22Rv1 (cell line): ENCODE data around the gene MAML1.

Experiments used
- CTCF ChIP-seq: fragments of 450-650 bp; IDR thresholded peaks from 2 replicates; pipeline ENCODE4 v1.5.1; 2017; ENCODE audit warnings: mild to moderate bottlenecking
- ZFX ChIP-seq: fragments of 450-650 bp; IDR thresholded peaks from 2 replicates; pipeline ENCODE4 v1.6.1; 2017; ENCODE audit warnings: antibody characterized with exemption, borderline replicate concordance

DNA sequence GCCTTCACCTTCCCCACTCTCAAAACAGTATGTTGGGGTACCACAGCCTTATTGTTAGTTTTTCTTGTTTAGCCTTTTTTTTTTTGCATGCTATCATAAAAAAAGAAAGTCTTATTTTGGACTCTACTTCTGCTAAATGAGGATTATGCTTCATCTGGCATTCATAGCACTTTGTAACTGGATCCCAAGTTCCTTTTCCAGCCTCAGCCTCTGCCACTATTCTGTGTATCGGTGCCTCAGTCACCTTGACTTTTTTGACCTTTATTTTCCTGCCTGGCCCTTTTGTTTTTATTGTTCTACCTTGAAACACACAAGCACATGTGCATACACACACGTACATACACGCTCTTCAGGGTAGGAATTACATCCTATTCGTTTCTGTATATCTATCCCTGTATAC is 8.5 kb upstream of the MAML1 start:
- no peak for TF ChIP-seq CTCF
- no peak for TF ChIP-seq ZFX
